ENCODE results near the gene ATP1B4.

DNA sequence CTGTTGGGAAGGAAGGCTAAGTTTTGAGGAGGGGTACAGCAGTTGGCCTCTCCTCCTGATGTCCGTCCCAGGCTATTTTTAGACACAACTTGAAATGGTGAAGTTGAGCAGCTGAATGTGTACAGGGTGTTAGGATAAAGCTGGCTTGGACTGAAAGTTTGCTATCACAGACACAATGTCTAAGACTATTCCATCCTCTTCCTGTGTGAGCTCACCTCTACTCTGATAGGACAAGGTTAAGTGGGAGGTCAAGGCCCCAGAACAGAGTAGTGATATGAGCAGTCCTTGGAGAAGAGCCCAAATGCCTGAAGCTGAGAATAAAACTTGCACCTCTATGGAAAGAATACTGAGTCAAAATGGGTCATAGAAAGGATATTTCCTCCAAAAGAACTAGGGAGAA is 4.1 kb downstream of the ATP1B4 start:
- TF ChIP-seq ZNF263 (CRISPR knock-in tag; IDR thresholded peaks at IDR 0.05) = no peak
- TF ChIP-seq HCFC1 (IDR thresholded peaks at IDR 0.05; ENCODE audit: low read depth, low read length) = no peak
